NCI-H1417 (cell line): Measurements from ENCODE around the gene VAV1.

ENCODE experiments used
- DNase-seq, 3 experiments: peaks; one replicate each; lab custom pipeline; 2025; lab: John Stamatoyannopoulos, UW

The VAV1 gene

GRCh38 chr19:6772028-6772865 lies at the start of gene VAV1:
Gene VAV1 (plus strand): TSS chr19:6772708. CDS start chr19:6772808, 100 bp downstream.
- DNase-seq: peak in 2 of 3 experiments; percentile 22 to 27

- DNase-seq: no peak
Observed at GRCh38 chr19:6723108-6723618, 49.3 kb upstream of the VAV1 start.

GRCh38 chr19:6723738-6724137 lies 48.8 kb upstream of the VAV1 start:
- DNase-seq: no peak

DNA sequence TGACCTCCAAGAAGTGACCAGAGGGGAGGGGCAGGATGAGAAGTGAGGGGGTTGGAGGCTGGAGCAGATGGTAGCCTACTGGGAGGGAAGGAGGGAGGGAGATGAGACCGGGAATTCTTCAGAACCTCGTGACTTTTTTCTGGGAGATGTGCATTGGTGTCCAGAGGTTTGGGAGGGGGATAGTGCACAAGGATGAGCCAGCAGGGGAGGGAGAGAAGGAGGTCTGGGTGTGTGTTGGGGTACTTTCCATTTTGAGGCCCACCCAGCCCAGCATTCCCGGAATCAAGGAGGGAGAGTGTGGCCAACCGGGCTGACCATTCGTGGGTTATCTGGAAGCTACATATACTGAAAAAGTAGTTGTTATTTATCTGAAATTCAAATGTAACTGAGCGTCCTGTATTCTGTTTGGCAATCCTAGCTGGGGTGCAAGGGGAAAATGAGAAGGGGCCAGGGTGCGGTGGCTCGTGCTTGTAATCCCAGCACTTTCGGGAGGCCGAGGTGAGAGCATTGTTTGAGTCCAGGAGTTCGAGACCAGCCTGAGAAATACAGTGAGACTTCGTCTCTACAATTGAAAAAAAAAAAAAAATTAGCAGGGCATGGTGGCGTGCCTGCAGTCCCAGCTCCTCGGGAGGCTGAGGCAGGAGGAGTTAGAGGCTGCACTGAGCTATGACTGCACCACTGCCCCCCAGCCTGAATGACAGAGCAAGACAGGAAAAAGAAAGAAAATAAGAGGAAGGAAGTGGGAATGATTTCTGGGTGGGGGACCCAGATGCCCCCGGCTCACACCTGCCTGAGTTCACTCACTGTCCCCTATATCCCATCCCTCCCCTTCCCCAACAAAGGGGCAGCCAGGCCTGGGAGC lies 47.6 kb upstream of the VAV1 start:
- no peak for DNase-seq

DNA sequence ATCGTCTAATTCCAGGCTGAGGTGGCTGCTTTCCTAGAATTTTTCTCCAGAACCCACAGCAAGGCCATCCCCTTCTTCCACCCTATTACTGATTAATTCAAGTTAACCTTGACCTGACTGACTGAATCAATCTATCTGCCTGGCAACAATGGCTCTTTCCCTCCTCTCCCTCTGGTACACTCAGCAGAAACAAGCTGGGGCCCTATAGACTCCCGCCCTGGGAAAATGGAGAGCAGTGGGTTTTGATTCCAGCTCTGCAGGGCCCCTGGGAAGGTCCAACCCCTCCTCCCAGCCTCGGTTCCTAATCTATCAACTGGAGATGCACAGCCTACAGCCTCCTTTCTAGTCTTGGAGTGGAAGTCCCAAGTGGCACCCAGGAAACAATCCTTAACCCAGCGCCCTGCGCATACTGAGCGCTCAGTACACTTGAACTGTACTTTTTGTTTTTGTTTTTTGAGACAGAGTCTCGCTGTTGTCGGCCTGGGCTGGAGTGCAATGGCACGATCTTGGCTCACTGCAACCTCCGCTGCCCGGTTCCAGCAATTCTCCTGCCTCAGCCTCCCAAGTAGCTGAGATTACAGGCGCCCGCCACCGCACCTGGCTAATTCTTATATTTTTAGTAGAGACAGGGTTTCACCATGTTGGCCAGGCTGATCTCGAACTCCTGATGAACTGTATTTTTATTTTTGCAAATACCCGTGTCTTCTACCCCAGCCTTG lies 46.8 kb upstream of the VAV1 start:
- no peak for DNase-seq

DNA sequence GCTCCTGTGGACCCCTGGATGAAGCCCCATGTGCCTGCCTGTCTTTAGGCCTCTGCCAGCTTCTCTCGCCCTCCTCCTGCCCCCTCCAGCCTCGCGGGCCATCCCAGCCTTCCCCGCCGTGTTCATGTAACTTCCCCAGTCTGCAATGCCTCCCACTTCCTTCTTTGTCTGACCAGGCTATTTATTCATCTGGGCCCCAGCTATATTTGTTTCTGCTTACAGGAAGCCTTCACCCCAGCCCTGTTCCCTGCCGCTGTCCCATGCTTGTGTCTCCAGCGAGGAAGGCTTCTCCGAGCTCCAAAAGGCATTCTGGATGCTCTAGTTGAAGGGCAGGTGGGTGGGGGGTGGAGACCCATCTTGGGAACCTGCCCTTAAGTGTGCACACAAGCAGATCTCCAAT lies 44.2 kb upstream of the VAV1 start:
- DNase-seq: no peak

- no peak for DNase-seq
Observed at GRCh38 chr19:6729573-6730152, 42.8 kb upstream of the VAV1 start.

DNA sequence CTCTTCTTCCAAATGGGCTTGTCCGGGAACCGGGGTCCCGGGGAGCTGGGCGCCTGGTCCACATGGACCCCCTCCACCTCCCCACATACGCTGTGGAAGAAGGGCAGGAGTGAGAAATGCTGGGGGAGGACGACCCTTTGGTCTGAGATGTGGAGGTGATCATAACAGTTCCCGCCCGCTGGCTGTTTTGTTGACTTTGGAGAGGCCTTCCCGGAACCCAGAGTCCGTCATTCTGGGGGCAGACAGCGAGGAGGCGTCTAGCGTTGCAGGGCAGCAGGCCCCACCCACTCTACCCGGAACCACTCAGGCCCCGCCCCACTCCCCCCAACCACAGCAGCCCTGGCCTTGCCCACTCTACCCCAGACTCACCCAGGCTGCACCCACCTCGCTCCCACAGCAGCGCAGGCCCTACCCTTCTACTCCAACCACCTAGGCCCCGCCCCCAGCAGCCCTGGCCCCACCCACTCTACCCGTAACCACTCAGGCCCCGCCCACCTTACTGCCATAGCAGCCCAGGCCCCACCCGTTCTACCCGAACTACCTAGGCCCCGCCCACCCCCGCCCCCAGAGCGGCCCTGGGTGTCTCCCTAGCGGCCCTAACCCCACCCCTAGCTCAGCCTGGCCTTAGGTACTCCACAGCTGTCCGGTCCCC lies 42.2 kb upstream of the VAV1 start:
- DNase-seq: no peak

GRCh38 chr19:6730941-6731670 lies 41.4 kb upstream of the VAV1 start:
- no peak for DNase-seq

- DNase-seq: no peak
Observed at GRCh38 chr19:6731822-6732221, 40.7 kb upstream of the VAV1 start.

GRCh38 chr19:6732803-6733337 lies 39.6 kb upstream of the VAV1 start:
- DNase-seq: no peak

DNA sequence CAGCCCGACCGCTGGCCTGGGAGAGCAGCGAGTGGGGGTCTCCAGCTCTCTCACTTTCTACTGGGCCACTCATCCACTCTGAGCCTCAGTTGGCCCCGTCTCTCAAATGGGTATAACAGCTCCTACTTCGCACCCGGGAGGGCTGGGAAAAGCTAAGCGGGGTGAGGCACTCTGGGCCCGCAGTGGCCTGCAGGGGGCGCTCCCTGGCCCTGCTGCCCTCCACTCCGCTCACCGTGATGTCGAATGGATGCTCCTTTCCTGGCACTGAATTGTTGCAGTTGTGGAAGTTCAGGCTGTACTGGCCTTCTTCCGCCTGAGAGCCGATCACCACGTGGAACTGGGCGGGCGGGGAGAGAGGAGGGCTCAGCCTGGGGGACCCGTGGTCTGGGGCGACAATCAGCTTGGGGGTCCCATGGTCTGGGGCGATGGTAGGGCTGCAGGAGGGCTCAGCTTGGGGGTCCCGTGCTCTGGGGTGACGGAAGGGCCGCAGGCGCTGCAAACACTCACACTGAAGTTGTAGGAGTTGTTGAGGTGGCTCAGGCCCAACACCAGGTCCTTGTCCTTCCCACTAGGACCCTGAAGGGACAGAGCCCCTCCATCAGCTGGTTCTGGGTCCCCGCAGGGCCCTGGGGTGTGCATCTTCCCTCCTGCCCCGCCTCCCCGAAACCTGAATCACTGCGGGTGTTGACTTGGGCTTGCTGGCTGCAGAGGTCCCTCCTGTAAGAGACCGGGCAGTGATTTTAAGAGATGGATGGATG lies 39.0 kb upstream of the VAV1 start:
- no peak for DNase-seq

GRCh38 chr19:6734096-6734696 lies 38.3 kb upstream of the VAV1 start:
- DNase-seq: no peak

GRCh38 chr19:6735181-6735911 lies 37.2 kb upstream of the VAV1 start:
- DNase-seq: no peak

DNA sequence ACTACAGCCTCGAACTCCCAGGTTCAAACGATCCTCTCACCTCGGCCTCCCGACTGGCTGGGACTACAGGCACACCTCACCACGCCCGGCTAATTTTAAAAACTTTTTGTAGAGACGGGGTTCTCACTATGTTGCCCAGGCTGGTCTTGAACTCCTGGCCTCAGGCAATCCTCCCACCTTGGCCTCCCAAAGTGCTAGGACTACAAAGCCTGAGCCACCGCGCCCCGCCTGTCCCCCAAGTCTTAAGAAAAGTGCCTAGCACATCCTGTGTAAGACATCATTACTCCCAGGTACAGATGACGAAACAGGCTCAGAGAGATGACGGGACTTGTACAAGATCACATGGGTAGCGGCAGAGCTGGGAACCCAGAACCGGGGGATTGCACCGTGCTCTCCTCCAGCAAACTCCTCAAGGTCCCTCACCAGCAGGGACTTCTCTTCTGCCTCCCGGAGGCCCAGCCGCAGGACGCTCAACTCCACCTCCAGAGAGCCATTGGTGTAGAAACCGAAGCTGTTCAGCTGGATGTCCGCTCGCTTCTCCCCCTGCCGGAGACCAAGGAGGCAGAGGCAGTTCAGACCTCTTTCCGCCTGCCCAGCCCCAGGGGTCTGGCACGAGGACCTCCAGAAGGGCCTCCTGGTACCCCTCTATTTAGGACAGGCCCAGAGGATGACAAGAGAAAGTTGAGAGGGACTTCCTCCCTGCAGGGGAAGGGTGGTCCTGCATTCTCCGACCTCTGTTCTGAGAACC lies 36.2 kb upstream of the VAV1 start:
- peak in 2 of 3 experiments; percentile 73 to 78 for DNase-seq

GRCh38 chr19:6736917-6737283 lies 35.6 kb upstream of the VAV1 start:
- DNase-seq: peak in 2 of 3 experiments; percentile 73 to 78

GRCh38 chr19:6737284-6737872 lies 35.1 kb upstream of the VAV1 start, which contains the start of gene GPR108:
Gene GPR108 (minus strand): TSS chr19:6737580. CDS start chr19:6737576, 4 bp downstream.
- peak; percentile 66 to 100 (median 99) for DNase-seq
